ENCODE data around the gene PKMYT1.

DNA sequence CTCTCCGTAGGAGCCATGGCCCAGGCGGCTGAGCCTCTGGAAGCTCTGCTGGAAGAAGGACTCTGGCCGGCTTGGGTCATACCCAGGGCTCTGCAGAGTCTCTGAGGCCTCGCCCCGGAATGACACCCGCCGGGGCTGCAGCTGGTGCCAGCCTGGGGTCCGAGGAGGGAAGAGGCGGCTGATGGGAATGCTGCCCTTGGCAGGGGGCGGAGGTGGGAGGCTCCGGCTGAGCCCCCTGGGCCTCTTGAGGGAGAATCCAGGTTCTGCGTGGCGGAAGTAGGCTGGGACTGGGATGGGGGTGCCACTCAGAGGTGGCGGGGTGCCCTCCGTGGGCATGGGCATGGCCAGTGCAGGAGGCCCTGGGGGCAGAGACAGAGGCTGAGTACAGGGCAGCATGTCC is 3.6 kb downstream of the PKMYT1 start:
- TF ChIP-seq GATA3 (IDR thresholded peaks at IDR 0.05; ENCODE audit: low read depth, low read length) (no peak), GATA2 (IDR thresholded peaks at IDR 0.05; ENCODE audit: low read depth, low read length) (no peak)
